OCI-M2 (cell line): ENCODE results near the gene MRPS14.
"Not testable (repeated sequence)": the region's sequence is repeated elsewhere in the genome, so short reads cannot be mapped to it uniquely, and the experiment has no call there.

Source experiments
- DNase-seq: peaks from one replicate; lab custom pipeline; 2025; ENCODE audit not compliant: unreplicated experiment; lab: John Stamatoyannopoulos, UW

Gene MRPS14

DNA sequence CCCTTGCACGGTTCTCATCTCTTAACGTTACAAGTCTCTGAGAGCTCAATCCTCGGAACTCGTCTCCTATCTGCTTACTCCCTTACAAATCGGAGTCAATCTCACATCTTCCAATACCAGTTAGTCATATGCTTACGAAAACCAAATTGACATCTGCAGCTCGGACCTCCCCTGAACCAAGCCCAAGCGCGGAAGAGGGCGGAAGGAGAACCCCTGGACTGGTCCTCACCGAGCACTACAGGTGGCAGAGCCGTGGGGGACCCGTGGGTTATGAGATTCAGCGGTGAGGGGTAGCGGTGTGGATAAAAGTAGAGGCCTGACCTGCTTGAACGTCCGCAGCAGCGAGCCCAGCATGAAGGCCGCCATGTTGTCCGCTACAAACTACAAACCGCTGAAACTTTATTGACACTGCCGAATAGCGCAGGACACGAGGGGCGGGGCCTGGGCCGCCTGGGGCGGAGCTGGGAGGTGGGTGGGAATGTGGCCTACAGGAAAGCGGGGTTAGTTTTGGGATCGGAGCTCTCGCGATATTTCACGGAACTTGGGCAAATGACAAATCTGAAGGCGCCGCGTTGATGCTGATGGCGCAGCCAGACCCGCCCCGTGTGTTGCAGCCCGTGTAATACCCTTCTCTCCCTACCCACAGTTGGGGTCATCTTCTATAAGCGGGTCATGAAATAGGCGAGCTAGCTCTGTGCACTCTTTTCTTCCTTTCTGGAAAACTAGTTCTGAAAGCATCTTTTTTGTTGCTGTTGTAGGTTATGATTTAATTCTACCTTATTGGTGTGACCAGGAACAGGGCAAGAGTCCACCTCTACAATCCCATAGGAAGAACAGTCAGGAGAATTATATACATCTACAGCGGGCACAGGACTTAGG lies at the start of gene MRPS14:
TSS of gene MRPS14 (minus strand) at position 383 of the 879 bp plus-strand sequence. CDS start at position 366, 17 bp downstream.
- DNase-seq: peak; percentile 69

GRCh38 chr1:175072099-175072951 lies 49.1 kb upstream of the MRPS14 start:
- DNase-seq: no peak

DNA sequence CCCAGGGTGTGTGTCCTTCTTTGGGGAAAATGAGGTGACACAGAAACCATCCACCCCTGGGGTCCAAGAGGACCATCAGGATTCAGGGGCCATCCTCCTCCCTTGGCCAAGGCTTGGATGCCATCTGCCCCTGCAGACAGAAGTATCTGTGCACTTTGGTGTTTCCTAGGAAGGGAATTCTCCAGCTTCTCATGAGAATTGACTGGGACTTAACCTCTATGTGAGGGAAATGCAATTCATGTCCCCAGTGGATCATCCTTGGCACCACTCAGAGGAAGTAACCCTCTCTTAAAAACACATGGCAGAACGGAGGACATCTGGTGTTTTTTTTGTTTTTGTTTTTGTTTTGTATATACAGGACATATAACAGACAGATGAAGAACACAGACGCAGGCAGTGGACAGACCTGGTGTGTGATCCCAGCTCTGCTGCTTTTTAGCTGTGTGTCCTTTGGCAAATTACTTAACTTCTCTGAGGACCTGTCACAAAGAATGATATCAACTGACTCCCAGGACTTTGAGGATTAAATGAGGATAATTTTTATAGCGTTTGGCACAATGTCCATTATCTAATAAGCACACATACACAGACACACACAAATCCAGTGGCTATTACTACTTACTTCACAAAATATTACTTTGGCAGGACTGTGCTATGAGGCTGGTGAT lies 48.2 kb upstream of the MRPS14 start:
- DNase-seq: no peak

DNA sequence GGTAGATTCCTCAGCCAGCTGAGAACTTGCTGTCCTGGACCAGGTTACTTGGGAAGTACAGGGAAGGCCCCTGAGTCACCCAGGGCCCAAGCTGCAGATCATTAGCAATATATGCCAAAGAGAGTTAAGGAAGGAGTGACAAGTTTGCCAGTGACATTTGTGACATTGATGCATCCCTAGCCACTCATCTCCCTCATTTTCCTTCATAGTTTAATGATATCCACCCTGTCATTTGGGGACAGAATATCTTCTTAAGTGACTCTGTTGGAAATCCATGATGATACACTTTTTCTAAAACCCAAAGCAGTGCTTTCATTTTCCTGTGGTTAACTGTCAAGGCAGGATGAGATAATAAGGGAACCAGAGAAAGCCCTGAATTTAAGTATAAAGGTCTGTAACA lies 47.6 kb upstream of the MRPS14 start:
- DNase-seq: no peak

- DNase-seq: no peak
These were observed 44.3 kb upstream of the MRPS14 start, which contains the start of gene TNN for GRCh38 chr1:175067362-175068106. TSS of gene TNN (plus strand) at chr1:175067833. CDS start at chr1:175077419, 9,586 bp downstream.

DNA sequence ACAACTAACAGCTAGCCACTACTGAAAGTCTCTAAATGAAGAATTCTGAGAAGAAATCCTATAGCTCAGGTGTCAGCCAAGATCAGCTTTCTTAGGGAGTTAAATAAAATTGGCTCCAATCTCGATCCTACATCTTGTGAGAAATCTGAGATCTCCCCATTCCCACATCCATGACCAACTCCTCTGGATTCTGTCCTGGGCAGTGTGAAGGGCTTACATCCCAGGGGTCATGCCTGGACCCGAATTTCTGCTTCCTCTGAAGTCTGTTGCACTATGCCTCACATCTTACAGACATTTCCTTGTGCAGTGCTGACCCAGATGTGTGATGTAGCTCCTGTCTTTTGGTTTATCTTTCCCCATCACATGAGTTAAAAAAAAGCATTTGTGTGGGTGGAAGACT lies 39.6 kb upstream of the MRPS14 start:
- no peak for DNase-seq

GRCh38 chr1:175062339-175062738 lies 39.1 kb upstream of the MRPS14 start:
- DNase-seq: no peak

- no peak for DNase-seq
These were observed 31.5 kb upstream of the MRPS14 start for GRCh38 chr1:175054736-175055135.

GRCh38 chr1:175050992-175051391 lies 27.8 kb upstream of the MRPS14 start:
- no peak for DNase-seq

DNA sequence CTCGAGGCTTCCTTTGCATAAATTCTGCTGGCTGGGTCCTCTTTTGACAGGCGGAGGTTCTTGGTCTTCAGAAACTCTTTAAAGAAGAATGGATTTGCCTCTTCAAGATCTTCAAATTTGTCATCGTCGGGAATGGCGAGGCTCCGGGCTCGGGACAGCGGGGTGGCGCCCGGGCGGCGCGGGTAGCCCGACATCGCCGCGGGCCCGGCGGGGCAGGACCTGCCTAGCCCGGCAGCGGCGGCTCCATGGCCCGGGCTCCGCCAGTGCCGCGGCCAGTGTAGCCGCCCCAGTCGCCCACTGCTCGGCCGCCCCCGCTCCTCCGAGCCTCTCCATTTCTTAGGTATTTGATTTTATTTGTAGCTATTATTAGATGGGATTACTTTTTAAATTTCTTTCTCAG lies 22.3 kb upstream of the MRPS14 start:
- no peak for DNase-seq

DNA sequence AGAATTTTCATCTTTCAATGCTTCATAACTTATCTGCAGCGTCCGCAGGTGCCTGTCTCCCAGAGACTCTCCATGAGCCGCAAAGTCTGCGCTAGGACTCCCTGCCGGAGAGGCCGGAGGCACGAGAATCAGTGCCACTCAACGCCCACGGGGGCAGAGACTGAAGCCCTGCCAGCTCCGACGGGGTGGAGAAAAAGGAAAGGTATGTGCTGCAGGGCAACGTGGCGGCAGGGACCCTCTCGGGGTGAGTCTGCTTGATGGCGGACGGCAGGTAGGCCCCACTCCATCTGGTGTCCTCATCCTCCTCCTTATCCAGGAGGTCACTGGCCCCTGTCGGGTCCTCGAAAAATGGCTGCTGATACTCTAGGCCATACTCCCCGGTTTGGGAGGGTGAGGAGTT lies 21.9 kb upstream of the MRPS14 start:
- no peak for DNase-seq

DNA sequence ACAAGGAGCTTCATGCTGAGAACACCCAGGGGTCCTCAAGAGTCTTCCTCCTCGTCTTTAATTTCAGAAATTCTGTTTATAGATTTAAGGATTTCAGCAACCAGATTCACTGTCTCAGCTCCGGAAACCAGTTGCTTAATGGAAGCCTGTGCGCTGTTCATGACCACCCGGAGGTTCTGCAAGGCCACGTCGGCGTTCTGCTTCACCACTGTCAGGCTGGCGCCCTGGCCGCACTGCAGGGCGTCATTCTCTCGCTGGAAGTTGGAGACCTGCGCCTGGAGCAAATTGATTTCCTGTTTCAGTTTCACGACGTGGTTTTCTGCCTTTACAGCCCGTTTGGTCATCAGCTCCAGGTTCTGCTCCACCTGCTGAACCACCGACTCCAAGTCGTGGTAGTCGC lies 21.4 kb upstream of the MRPS14 start:
- DNase-seq: not testable (repeated sequence)

DNA sequence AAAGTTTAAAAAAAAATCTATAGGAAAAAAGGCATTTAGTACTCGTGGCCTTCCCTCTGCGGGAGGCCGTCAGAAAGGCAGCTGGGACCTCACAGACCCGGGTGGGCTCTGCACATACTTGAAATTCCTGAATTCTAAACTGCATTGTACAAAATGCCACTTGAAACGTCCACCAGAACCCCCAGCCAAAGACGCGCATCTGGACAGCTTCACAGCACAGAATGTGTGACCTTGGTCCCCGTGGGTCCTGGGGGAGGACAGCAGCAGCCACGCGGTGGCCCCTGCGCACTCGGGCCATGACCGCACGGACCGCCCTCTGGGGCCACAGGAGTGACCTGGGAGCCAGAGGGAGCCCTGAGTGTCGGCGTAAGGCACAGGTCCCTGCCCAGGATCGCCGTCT lies 20.6 kb upstream of the MRPS14 start:
- no peak for DNase-seq

DNA sequence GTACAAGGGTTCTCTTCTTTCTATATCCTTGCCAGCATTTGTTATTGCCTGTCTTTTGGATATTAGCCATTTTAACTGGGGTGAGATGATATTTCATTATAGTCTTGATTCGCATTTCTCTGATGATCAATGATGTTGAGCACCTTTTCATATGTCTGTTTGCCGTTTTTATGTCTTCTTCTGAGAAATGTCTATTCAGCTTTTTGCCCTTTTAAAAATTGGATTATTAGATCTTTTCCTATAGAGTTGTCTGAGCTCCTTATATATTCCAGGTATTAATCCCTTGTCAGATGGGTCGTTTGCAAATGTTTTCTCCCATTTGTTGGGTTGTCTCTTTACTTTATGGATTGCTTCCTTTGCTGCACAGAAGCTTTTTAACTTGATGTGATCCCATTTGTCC lies 19.4 kb upstream of the MRPS14 start:
- DNase-seq: no peak

- DNase-seq: no peak
These were observed 17.2 kb upstream of the MRPS14 start for GRCh38 chr1:175040324-175040879.

DNA sequence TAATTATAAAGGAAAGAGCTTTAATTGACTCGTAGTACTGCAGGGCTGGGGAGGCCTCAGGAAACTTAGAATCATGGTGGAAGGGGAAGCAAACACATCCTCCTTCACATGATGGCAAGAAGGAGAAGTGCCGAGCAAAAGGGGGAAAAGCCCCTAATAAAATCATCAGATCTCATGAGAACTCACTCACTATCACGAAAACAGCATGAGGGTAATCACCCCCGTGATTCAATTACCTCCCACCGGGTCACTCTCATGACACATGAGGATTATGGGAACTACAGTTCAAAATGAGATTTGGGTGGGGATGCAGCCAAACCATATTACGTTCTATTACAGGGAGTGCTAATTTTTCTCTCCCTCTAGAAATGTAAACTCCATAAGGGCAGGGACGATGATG lies 14.2 kb upstream of the MRPS14 start:
- DNase-seq: no peak

GRCh38 chr1:175036476-175036875 lies 13.3 kb upstream of the MRPS14 start:
- DNase-seq: no peak

GRCh38 chr1:175035865-175036264 lies 12.6 kb upstream of the MRPS14 start:
- DNase-seq: no peak

DNA sequence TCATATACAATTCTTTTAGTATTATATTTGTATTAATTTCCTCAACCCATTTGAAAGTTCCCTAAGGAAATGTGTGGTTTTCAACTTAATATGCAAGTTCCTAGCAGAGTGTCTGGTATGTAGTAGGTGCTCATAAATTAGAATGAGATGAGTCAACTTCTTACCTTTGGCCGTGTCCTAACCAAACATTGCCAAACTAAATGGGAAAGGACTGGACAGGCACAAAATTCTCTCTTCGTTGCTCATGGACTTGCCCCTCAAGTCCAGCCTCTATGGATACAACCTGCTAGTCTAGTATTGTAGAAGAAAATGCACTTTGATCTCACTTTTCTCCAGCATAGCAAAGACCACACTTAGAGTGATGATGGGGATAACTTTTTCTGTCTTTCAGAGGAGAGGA lies 11.6 kb upstream of the MRPS14 start:
- no peak for DNase-seq

GRCh38 chr1:175033953-175034352 lies 10.7 kb upstream of the MRPS14 start:
- no peak for DNase-seq
